HL-60 (cell line): ENCODE results near the gene XYLT1.

Experiments
- POLR2AphosphoS5 ChIP-seq: IDR thresholded peaks from 2 replicates; pipeline ENCODE4 v1.6.1; 2012; ENCODE audit warnings: low read depth
- TF ChIP-seq, protein P1 (sequence below): IDR thresholded peaks from one replicate; pipeline ENCODE4 v1.5.1; 2011; ENCODE audit warnings: low read length, control low read depth, inconsistent platforms; ENCODE audit not compliant: insufficient read depth
- TF ChIP-seq, protein P2 (sequence below): IDR thresholded peaks from 2 replicates; pipeline ENCODE4 v1.6.1; 2012; ENCODE audit warnings: low read depth; ENCODE audit not compliant: insufficient replicate concordance

DNA sequence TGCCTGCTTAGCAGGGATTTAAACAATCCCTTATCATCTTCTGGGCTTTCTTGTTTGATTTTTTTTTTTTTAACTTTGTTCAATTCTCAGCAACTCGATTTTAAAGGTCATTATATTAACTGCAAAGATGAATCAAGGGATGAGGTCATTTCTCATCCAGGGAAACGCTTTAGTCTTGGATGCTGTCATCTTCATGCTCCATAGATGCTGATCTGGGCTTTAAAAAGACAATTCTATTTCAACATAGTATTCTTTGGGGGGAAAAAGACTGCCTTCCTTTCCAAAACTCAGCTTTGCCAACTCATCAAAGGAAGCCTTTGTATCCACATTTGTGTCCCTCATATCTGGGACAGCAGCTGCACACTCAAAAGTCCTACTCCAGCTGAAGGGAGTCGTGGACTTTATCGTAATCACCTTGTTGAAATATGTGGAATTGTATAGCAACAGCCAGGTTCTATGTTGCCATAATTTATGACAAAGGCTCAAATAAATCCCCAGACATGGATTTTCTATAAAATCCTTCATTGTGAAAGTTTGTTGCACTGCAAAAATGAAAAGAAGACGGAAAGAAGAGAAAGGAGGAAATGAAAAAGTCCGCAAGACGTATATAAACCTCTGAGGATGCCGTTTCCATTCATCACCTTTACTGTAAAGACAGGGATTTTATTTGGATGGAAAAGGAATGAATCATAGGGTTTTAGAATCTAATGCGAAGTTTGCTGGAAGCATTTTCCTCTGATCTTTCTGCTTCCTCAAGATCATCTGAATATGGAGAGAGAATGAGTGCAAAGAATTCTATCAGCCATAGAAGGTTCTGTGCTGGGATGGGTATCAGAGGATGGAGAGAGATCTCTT is 48.6 kb upstream of the XYLT1 start:
- TF ChIP-seq, protein P1, sequence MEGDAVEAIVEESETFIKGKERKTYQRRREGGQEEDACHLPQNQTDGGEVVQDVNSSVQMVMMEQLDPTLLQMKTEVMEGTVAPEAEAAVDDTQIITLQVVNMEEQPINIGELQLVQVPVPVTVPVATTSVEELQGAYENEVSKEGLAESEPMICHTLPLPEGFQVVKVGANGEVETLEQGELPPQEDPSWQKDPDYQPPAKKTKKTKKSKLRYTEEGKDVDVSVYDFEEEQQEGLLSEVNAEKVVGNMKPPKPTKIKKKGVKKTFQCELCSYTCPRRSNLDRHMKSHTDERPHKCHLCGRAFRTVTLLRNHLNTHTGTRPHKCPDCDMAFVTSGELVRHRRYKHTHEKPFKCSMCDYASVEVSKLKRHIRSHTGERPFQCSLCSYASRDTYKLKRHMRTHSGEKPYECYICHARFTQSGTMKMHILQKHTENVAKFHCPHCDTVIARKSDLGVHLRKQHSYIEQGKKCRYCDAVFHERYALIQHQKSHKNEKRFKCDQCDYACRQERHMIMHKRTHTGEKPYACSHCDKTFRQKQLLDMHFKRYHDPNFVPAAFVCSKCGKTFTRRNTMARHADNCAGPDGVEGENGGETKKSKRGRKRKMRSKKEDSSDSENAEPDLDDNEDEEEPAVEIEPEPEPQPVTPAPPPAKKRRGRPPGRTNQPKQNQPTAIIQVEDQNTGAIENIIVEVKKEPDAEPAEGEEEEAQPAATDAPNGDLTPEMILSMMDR, result no peak
- no peak for TF ChIP-seq POLR2AphosphoS5
- TF ChIP-seq, protein P2, sequence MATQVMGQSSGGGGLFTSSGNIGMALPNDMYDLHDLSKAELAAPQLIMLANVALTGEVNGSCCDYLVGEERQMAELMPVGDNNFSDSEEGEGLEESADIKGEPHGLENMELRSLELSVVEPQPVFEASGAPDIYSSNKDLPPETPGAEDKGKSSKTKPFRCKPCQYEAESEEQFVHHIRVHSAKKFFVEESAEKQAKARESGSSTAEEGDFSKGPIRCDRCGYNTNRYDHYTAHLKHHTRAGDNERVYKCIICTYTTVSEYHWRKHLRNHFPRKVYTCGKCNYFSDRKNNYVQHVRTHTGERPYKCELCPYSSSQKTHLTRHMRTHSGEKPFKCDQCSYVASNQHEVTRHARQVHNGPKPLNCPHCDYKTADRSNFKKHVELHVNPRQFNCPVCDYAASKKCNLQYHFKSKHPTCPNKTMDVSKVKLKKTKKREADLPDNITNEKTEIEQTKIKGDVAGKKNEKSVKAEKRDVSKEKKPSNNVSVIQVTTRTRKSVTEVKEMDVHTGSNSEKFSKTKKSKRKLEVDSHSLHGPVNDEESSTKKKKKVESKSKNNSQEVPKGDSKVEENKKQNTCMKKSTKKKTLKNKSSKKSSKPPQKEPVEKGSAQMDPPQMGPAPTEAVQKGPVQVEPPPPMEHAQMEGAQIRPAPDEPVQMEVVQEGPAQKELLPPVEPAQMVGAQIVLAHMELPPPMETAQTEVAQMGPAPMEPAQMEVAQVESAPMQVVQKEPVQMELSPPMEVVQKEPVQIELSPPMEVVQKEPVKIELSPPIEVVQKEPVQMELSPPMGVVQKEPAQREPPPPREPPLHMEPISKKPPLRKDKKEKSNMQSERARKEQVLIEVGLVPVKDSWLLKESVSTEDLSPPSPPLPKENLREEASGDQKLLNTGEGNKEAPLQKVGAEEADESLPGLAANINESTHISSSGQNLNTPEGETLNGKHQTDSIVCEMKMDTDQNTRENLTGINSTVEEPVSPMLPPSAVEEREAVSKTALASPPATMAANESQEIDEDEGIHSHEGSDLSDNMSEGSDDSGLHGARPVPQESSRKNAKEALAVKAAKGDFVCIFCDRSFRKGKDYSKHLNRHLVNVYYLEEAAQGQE, result no peak
